Measurements from ENCODE around the gene FRMPD4. TPM values are rescaled to one million over a fixed set of nuclear protein-coding genes. Genes with fewer than 3 reads are reported as not detected.

The FRMPD4 gene
- total and polyA plus RNA-seq, 12 donors: 0.03 to 4.1 (median 2.0) TPM

- ATAC-seq (peak in 1 of 8 donors; percentile 71), DNase-seq (peak in 1 of 2 donors; percentile 6)
- intact Hi-C loops (cut with DNase I): loop anchor here in 3 of 10 donors (5.0 to 10.0 kb wide), 2 partner anchors 617 to 624 kb away; no protein-coding TSS in a partner anchor
- Histone ChIP-seq H3K36me3 (no peaks in the 10 kb centered on the region), H3K4me3 (no peak overlapping the region), H3K4me1 (no peaks in the 10 kb centered on the region), H3K9me3 (no peaks in the 10 kb centered on the region), H3K27me3 (peaks cover 0 to 38% (median 0%) of the 10 kb centered on the region in 7 donors), H3K27ac (no peak overlapping the region)
- WGBS, 2 donors: 21 to 22% methylated on average over 18 of the region's 18 CpGs
- TF ChIP-seq CTCF (IDR thresholded peaks at IDR 0.05): peak in 7 of 9 donors; percentile 25 to 59 (median 51)
Measured at GRCh38 chrX:12701628-12702027, 563.4 kb downstream of the FRMPD4 start.

- TF ChIP-seq CTCF (IDR thresholded peaks at IDR 0.05): peak in 2 of 9 donors; percentile 10 to 28
- peaks cover 0 to 36% (median 0%) of the 10 kb centered on the region in 7 donors for H3K27me3 ChIP-seq
- 84 to 88% methylated on average over 3 of the region's 3 CpGs for whole genome bisulfite sequencing, 2 donors
- no peaks in the 10 kb centered on the region for H3K36me3 ChIP-seq
- H3K4me1 ChIP-seq: no peaks in the 10 kb centered on the region
- no peak overlapping the region for H3K4me3 ChIP-seq
- DNase-seq: no peak
- no peak overlapping the region for H3K27ac ChIP-seq
- no peaks in the 10 kb centered on the region for H3K9me3 ChIP-seq
- intact Hi-C loops (cut with DNase I): loop anchor here in 3 of 10 donors (5.0 to 10.0 kb wide), 2 partner anchors 618 to 625 kb away; no protein-coding TSS in a partner anchor
- no peak for ATAC-seq
Measured at GRCh38 chrX:12702509-12703091, 564.3 kb downstream of the FRMPD4 start.

- Histone ChIP-seq H3K36me3 (no peaks in the 10 kb centered on the region), H3K27ac (no peak overlapping the region), H3K27me3 (peaks cover 0 to 40% (median 0%) of the 10 kb centered on the region in 7 donors), H3K4me3 (no peak overlapping the region), H3K4me1 (no peaks in the 10 kb centered on the region), H3K9me3 (no peaks in the 10 kb centered on the region)
- WGBS, 2 donors: 79 to 86% methylated on average over 7 of the region's 7 CpGs
- intact Hi-C loops (cut with DNase I): loop anchor here in 3 of 10 donors (5.0 to 10.0 kb wide), 2 partner anchors 620 to 627 kb away; no protein-coding TSS in a partner anchor
- DNase-seq: no peak
- no peak for TF ChIP-seq CTCF (IDR thresholded peaks at IDR 0.05)
- ATAC-seq: no peak
Measured at GRCh38 chrX:12704706-12705105, 566.4 kb downstream of the FRMPD4 start.

- 69 to 95% methylated on average over 9 of the region's 9 CpGs for WGBS, 2 donors
- no peak for ATAC-seq
- intact Hi-C loops (cut with DNase I): loop anchor here in 2 of 10 donors (10.0 kb wide), 1 partner anchor 624 kb away; no protein-coding TSS in a partner anchor
Measured at GRCh38 chrX:12709047-12709446, 570.8 kb downstream of the FRMPD4 start.

More at GRCh38 chrX:12709047-12709446, 570.8 kb downstream of the FRMPD4 start:
- Histone ChIP-seq H3K4me1 (no peaks in the 10 kb centered on the region), H3K4me3 (no peak overlapping the region), H3K9me3 (no peaks in the 10 kb centered on the region), H3K27ac (no peak overlapping the region), H3K27me3 (peaks cover 0 to 26% (median 0%) of the 10 kb centered on the region in 7 donors), H3K36me3 (no peaks in the 10 kb centered on the region)
- no peak for DNase-seq
- no peak for TF ChIP-seq CTCF (IDR thresholded peaks at IDR 0.05)
